K562 (cell line): Measurements from ENCODE around the gene FMNL3. TPM values are rescaled to one million over a fixed set of nuclear protein-coding genes. Genes with fewer than 3 reads are reported as not detected.

Source experiments
- BCL6 ChIP-seq: fragments of 250-450 bp; sonication (Bioruptor Pico); IDR thresholded peaks from 2 replicates; pipeline ENCODE4 v1.4.0; 2020
- COPS2 ChIP-seq: fragments of 450-650 bp; conservative IDR thresholded peaks from 2 replicates; pipeline ENCODE4 v1.6.1; 2016; ENCODE audit warnings: mild to moderate bottlenecking, moderate library complexity
- CREB1 ChIP-seq, 2 experiments: sonication (generic) in 1 of 2; formaldehyde crosslinking in 1 of 2; IDR thresholded peaks; 2 replicates each; pipeline versions ENCODE4 v1.6.1 to v1.8.0; 2012 to 2022; ENCODE audit warnings: inconsistent platforms in 1 of 2, mild to moderate bottlenecking in 1 of 2, missing genetic modification reagents in 1 of 2, moderate library complexity in 1 of 2
- DPF2 ChIP-seq: fragments of 450-650 bp; IDR thresholded peaks from 2 replicates; pipeline ENCODE4 v1.6.1; 2016
- EP300 ChIP-seq: IDR thresholded peaks from 2 replicates; pipeline ENCODE4 v1.6.1; 2012; ENCODE audit warnings: low read length, improper control_type of control experiment
- FOXM1 ChIP-seq, 2 experiments: fragments of 450-650 bp in 1 of 2; sonication (generic) in 1 of 2; formaldehyde crosslinking in 1 of 2; IDR thresholded peaks; 2 replicates each; pipeline versions ENCODE4 v1.6.1 to v1.9.0; 2017 to 2022; ENCODE audit warnings: low read depth in 2 of 2, mild to moderate bottlenecking in 2 of 2, missing genetic modification reagents in 1 of 2, moderate library complexity in 1 of 2
- NRF1 ChIP-seq, 2 experiments: fragments of 450-650 bp; IDR thresholded peaks in 1 of 2; conservative IDR thresholded peaks in 1 of 2; 2 replicates each; pipeline ENCODE4 v1.6.1; 2014; ENCODE audit warnings: mild to moderate bottlenecking in 2 of 2
- PTBP1 ChIP-seq: fragments of 200-400 bp; formaldehyde crosslinking; IDR thresholded peaks from 2 replicates; pipeline ENCODE4 v1.6.1; 2017; ENCODE audit warnings: low read depth, low read length
- SMAD1 ChIP-seq: fragments of 150-350 bp; IDR thresholded peaks from 2 replicates; pipeline ENCODE4 v1.6.1; 2014; ENCODE audit warnings: low read length, low read depth; ENCODE audit not compliant: partially characterized antibody
- TEAD2 ChIP-seq: fragments of 450-650 bp; IDR thresholded peaks from 2 replicates; pipeline ENCODE4 v1.6.1; 2016; ENCODE audit warnings: missing genetic modification characterization, control low read depth, missing compliant biosample characterization
- ZNF184 ChIP-seq: sonication (generic); formaldehyde crosslinking; IDR thresholded peaks from 2 replicates; pipeline ENCODE4 v1.5.0; 2020; ENCODE audit warnings: missing genetic modification reagents
- ZNF224 ChIP-seq: sonication (generic); formaldehyde crosslinking; IDR thresholded peaks from 2 replicates; pipeline ENCODE4 v1.8.0; 2022; ENCODE audit warnings: mild to moderate bottlenecking, missing genetic modification reagents
- polyA plus RNA-seq, 8 experiments: library from polyadenylated mRNA; depleted of rRNA in 4 of 8; stranded (reverse) in 5 of 8; unstranded in 3 of 8; fragments of >200 nt; fragmentation: Nextera tagmentation in 2 of 8; fragmentation: Illumina TruSeq in 1 of 8; extraction: Ambion mirVana in 2 of 8; extraction: Trizol in 1 of 8; gene quantifications; 2 replicates each; pipeline versions ENCODE4 v1.2.1 to v1.2.3, GENCODE V29; 2011 to 2014; ENCODE audit warnings: inconsistent platforms in 1 of 8, missing spikeins in 1 of 8
- total RNA-seq, 7 experiments: library from RNA; depleted of rRNA in 6 of 7; stranded (reverse); fragments of >200 nt in 6 of 7; fragmentation: Illumina TruSeq in 2 of 7; extraction: Trizol in 2 of 7; gene quantifications; 2 replicates each; pipeline versions ENCODE4 v1.2.1 to v1.2.3, GENCODE V29; 2011 to 2021; ENCODE audit warnings: low replicate concordance in 1 of 7
- TF ChIP-seq, protein P1 (sequence below): fragments of 250-450 bp; sonication (Bioruptor Pico); IDR thresholded peaks from 2 replicates; pipeline ENCODE4 v1.5.0; 2020; ENCODE audit warnings: mild to moderate bottlenecking, borderline replicate concordance
- TF ChIP-seq, protein P2 (sequence below): fragments of 250-450 bp; sonication (Bioruptor Pico); IDR thresholded peaks from 2 replicates; pipeline ENCODE4 v1.8.0; 2022; ENCODE audit warnings: inconsistent platforms
- TF ChIP-seq, protein P3 (sequence below): fragments of 450-650 bp; IDR thresholded peaks from 2 replicates; pipeline ENCODE4 v1.6.1; 2016; ENCODE audit warnings: low read depth

FMNL3 gene
- total and polyA plus RNA-seq, 9 of the 15 experiments (the other 6 are each of a cell fraction or from before 2014, with no cell fraction given), result 0.49 to 14.4 (median 6.8) TPM

DNA sequence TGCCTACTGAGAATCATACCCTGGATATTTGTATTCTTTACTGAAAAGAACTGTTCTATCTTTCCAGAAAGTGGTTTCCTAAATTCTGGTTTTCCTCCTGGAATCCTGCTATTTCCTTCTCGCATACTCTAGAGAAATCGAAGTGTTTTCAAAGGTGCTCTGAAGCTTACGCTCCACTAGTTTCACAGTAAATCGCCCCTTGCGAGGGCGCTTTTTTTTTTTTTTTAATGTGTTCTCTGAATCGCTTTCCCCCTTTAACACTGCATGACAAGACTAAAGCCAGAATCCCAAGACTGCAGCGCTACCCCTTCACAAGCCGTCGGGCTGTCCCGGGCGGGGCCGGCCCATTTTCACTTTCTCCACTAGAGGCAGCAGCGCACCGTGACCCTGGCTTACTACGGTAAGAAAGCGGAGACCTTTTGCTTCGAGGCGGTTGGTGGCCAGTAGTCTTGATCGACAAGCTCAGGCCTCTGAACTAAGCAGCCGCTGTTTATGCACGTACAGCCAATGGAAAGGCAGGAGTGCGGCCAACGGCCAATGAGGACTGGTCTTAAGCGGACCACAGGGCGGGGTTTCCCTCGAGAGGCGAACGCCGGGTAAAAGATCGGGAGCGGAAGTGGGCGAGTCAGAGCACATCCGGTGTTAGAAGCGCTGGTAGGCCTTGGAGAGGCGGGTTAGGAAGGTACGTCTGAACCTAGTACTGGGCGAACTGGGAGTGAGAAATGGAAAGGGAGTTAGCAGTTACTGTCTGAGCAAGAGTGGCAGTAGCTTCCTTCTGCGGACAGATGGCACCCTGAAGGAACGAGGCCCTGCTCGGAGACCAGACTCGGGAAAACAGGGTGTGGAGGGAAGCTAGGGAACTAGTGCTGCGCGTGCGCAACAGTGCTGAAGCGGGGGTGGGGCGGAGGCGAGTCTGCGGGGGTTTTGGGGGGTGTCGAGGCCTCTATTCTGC is 34.0 kb upstream of the FMNL3 start, which contains the start of gene TMBIM6 (continued):
- TF ChIP-seq, protein P1, sequence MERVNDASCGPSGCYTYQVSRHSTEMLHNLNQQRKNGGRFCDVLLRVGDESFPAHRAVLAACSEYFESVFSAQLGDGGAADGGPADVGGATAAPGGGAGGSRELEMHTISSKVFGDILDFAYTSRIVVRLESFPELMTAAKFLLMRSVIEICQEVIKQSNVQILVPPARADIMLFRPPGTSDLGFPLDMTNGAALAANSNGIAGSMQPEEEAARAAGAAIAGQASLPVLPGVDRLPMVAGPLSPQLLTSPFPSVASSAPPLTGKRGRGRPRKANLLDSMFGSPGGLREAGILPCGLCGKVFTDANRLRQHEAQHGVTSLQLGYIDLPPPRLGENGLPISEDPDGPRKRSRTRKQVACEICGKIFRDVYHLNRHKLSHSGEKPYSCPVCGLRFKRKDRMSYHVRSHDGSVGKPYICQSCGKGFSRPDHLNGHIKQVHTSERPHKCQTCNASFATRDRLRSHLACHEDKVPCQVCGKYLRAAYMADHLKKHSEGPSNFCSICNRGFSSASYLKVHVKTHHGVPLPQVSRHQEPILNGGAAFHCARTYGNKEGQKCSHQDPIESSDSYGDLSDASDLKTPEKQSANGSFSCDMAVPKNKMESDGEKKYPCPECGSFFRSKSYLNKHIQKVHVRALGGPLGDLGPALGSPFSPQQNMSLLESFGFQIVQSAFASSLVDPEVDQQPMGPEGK (CRISPR knock-in tag), result no peak
- TF ChIP-seq COPS2 (no peak), CREB1 (IDR thresholded peaks at IDR 0.05) (0 out of 2 replicates have a peak, but pooled peaks have one; percentile 18), CREB1 (CRISPR knock-in tag; IDR thresholded peaks at IDR 0.05) (peak; percentile 84), ZNF224 (no peak), SMAD1 (peak; percentile 94), FOXM1 (IDR thresholded peaks at IDR 0.05; ENCODE audit: low read depth) (peak; percentile 99), FOXM1 (CRISPR knock-in tag; IDR thresholded peaks at IDR 0.05; ENCODE audit: low read depth) (peak; percentile 94; the same call in 1 of the 2 replicates), NRF1 (conservative IDR thresholded peaks at IDR 0.05 in 1 of 2, IDR thresholded peaks at IDR 0.05 in 1 of 2) (peak; percentile 93 to 94), EP300 (peak; percentile 48), ZNF184 (CRISPR knock-in tag) (no peak), TEAD2 (tag) (no peak), BCL6 (CRISPR knock-in tag) (no peak), PTBP1 (no peak), DPF2 (peak; percentile 50; the same call in 1 of the 2 replicates)
- TF ChIP-seq, protein P2, sequence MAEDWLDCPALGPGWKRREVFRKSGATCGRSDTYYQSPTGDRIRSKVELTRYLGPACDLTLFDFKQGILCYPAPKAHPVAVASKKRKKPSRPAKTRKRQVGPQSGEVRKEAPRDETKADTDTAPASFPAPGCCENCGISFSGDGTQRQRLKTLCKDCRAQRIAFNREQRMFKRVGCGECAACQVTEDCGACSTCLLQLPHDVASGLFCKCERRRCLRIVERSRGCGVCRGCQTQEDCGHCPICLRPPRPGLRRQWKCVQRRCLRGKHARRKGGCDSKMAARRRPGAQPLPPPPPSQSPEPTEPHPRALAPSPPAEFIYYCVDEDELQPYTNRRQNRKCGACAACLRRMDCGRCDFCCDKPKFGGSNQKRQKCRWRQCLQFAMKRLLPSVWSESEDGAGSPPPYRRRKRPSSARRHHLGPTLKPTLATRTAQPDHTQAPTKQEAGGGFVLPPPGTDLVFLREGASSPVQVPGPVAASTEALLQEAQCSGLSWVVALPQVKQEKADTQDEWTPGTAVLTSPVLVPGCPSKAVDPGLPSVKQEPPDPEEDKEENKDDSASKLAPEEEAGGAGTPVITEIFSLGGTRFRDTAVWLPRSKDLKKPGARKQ (CRISPR knock-in tag), result peak; percentile 98
- TF ChIP-seq, protein P3, sequence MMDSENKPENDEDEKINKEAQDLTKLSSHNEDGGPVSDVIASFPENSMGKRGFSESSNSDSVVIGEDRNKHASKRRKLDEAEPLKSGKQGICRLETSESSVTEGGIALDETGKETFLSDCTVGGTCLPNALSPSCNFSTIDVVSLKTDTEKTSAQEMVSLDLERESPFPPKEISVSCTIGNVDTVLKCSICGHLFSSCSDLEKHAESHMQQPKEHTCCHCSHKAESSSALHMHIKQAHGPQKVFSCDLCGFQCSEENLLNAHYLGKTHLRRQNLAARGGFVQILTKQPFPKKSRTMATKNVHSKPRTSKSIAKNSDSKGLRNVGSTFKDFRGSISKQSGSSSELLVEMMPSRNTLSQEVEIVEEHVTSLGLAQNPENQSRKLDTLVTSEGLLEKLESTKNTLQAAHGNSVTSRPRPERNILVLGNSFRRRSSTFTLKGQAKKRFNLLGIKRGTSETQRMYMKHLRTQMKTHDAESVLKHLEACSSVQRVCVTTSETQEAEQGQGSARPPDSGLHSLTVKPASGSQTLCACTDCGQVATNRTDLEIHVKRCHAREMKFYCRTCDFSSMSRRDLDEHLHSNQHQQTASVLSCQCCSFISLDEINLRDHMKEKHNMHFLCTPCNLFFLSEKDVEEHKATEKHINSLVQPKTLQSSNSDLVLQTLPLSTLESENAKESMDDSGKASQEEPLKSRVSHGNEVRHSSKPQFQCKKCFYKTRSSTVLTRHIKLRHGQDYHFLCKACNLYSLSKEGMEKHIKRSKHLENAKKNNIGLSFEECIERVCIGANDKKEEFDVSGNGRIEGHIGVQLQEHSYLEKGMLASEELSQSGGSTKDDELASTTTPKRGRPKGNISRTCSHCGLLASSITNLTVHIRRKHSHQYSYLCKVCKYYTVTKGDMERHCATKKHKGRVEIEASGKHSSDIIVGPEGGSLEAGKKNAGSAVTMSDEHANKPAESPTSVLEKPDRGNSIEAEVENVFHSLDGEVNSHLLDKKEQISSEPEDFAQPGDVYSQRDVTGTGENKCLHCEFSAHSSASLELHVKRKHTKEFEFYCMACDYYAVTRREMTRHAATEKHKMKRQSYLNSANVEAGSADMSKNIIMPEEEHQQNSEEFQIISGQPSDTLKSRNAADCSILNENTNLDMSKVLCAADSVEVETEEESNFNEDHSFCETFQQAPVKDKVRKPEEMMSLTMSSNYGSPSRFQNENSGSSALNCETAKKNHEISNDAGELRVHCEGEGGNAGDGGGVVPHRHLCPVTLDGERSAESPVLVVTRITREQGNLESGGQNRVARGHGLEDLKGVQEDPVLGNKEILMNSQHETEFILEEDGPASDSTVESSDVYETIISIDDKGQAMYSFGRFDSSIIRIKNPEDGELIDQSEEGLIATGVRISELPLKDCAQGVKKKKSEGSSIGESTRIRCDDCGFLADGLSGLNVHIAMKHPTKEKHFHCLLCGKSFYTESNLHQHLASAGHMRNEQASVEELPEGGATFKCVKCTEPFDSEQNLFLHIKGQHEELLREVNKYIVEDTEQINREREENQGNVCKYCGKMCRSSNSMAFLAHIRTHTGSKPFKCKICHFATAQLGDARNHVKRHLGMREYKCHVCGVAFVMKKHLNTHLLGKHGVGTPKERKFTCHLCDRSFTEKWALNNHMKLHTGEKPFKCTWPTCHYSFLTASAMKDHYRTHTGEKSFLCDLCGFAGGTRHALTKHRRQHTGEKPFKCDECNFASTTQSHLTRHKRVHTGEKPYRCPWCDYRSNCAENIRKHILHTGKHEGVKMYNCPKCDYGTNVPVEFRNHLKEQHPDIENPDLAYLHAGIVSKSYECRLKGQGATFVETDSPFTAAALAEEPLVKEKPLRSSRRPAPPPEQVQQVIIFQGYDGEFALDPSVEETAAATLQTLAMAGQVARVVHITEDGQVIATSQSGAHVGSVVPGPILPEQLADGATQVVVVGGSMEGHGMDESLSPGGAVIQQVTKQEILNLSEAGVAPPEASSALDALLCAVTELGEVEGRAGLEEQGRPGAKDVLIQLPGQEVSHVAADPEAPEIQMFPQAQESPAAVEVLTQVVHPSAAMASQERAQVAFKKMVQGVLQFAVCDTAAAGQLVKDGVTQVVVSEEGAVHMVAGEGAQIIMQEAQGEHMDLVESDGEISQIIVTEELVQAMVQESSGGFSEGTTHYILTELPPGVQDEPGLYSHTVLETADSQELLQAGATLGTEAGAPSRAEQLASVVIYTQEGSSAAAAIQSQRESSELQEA, result peak; percentile 90
